ENCODE data around the gene NTN5. TPM values are rescaled to one million over a fixed set of nuclear protein-coding genes. Genes with fewer than 3 reads are reported as not detected.

NTN5 gene
- total RNA-seq, 1 experiment from 2014 or later = not detected

- POLR2A ChIA-PET = interaction anchor here (0.6 to 1.5 kb wide), 6 partner anchors 7 to 1788 kb away, joined by 3 to 7 read pairs (median 4); no protein-coding TSS in a partner anchor
- intact Hi-C loops (cut with micrococcal nuclease) = loop anchor here (5.0 kb wide), 1 partner anchor 36 kb away; no protein-coding TSS in a partner anchor
- BruUV-seq (replicated peaks) = no TSS peak
- no peak for TF ChIP-seq CTCF (IDR thresholded peaks at IDR 0.05; ENCODE audit: unreplicated experiment)
- peak overlapping the region; percentile 91 for H3K27ac Mint-ChIP-seq (ENCODE audit: low read depth, unreplicated experiment)
- no peaks in the 10 kb centered on the region for H3K9me3 Mint-ChIP-seq (ENCODE audit: unreplicated experiment)
- peaks cover 19% of the 10 kb centered on the region for H3K4me1 Mint-ChIP-seq (ENCODE audit: insufficient read depth, unreplicated experiment)
- H3K36me3 Mint-ChIP-seq (ENCODE audit: insufficient read depth, unreplicated experiment) = no peaks in the 10 kb centered on the region
- DNase-seq (ENCODE audit: unreplicated experiment) = peak; percentile 33
- no peaks in the 10 kb centered on the region for H3K27me3 Mint-ChIP-seq (ENCODE audit: insufficient read depth, unreplicated experiment)
- H3K4me3 Mint-ChIP-seq (ENCODE audit: unreplicated experiment) = peak overlapping the region; percentile 89
- CTCF ChIA-PET = interaction anchor here (0.6 to 2.0 kb wide), 2 partner anchors 30 to 39 kb away, joined by 4 to 7 read pairs; no protein-coding TSS in a partner anchor
These were observed 40.4 kb upstream of the NTN5 start for GRCh38 chr19:48713041-48713863.

GRCh38 chr19:48711106-48711662, 38.4 kb upstream of the NTN5 start:
- no peaks in the 10 kb centered on the region for H3K36me3 Mint-ChIP-seq (ENCODE audit: insufficient read depth, unreplicated experiment)
- H3K4me1 Mint-ChIP-seq (ENCODE audit: insufficient read depth, unreplicated experiment) = peaks cover 19% of the 10 kb centered on the region
- intact Hi-C loops (cut with micrococcal nuclease) = loop anchor here (5.0 kb wide), 1 partner anchor 34 kb away; no protein-coding TSS in a partner anchor
- ChIA-PET POLR2A (no interaction called here), CTCF (interaction anchor here (0.6 to 0.9 kb wide), 4 partner anchors 22 to 356 kb away, joined by 3 to 4 read pairs (median 3); no protein-coding TSS in a partner anchor)
- no peak overlapping the region for H3K27ac Mint-ChIP-seq (ENCODE audit: low read depth, unreplicated experiment)
- peaks cover 7% of the 10 kb centered on the region for H3K9me3 Mint-ChIP-seq (ENCODE audit: unreplicated experiment)
- no TSS peak for BruUV-seq (replicated peaks)
- no peak for DNase-seq (ENCODE audit: unreplicated experiment)
- H3K4me3 Mint-ChIP-seq (ENCODE audit: unreplicated experiment) = no peak overlapping the region
- H3K27me3 Mint-ChIP-seq (ENCODE audit: insufficient read depth, unreplicated experiment) = no peaks in the 10 kb centered on the region
- no peak for TF ChIP-seq CTCF (IDR thresholded peaks at IDR 0.05; ENCODE audit: unreplicated experiment)

GRCh38 chr19:48708471-48708870, 35.7 kb upstream of the NTN5 start:
- H3K9me3 Mint-ChIP-seq (ENCODE audit: unreplicated experiment) = peaks cover 7% of the 10 kb centered on the region
- no peak for TF ChIP-seq CTCF (IDR thresholded peaks at IDR 0.05; ENCODE audit: unreplicated experiment)
- H3K27me3 Mint-ChIP-seq (ENCODE audit: insufficient read depth, unreplicated experiment) = no peaks in the 10 kb centered on the region
- BruUV-seq (replicated peaks) = no TSS peak
- no peak overlapping the region for H3K4me3 Mint-ChIP-seq (ENCODE audit: unreplicated experiment)
- peaks cover 7% of the 10 kb centered on the region for H3K4me1 Mint-ChIP-seq (ENCODE audit: insufficient read depth, unreplicated experiment)
- CTCF ChIA-PET = no interaction called here
- intact Hi-C loops (cut with micrococcal nuclease) = no loop called here
- no peak overlapping the region for H3K27ac Mint-ChIP-seq (ENCODE audit: low read depth, unreplicated experiment)
- no peak for DNase-seq (ENCODE audit: unreplicated experiment)
- no peaks in the 10 kb centered on the region for H3K36me3 Mint-ChIP-seq (ENCODE audit: insufficient read depth, unreplicated experiment)
- POLR2A ChIA-PET = no interaction called here

GRCh38 chr19:48705431-48705830, 32.6 kb upstream of the NTN5 start:
- Mint-ChIP-seq H3K27ac (ENCODE audit: low read depth, unreplicated experiment) (no peak overlapping the region), H3K4me3 (ENCODE audit: unreplicated experiment) (no peak overlapping the region), H3K36me3 (ENCODE audit: insufficient read depth, unreplicated experiment) (no peaks in the 10 kb centered on the region), H3K27me3 (ENCODE audit: insufficient read depth, unreplicated experiment) (no peaks in the 10 kb centered on the region), H3K4me1 (ENCODE audit: insufficient read depth, unreplicated experiment) (no peaks in the 10 kb centered on the region), H3K9me3 (ENCODE audit: unreplicated experiment) (peaks cover 7% of the 10 kb centered on the region)
- intact Hi-C loops (cut with micrococcal nuclease) = no loop called here
- BruUV-seq (replicated peaks) = no TSS peak
- no peak for DNase-seq (ENCODE audit: unreplicated experiment)
- ChIA-PET CTCF (no interaction called here), POLR2A (interaction anchor here (0.8 kb wide), 1 partner anchor 8 kb away, joined by 5 read pairs; no protein-coding TSS in a partner anchor)
- TF ChIP-seq CTCF (IDR thresholded peaks at IDR 0.05; ENCODE audit: unreplicated experiment) = no peak
